IgD-negative memory B cell (primary cell): ENCODE data around the gene GRM1. TPM values are rescaled to one million over a fixed set of nuclear protein-coding genes. Genes with fewer than 3 reads are reported as not detected.

Experiments used
- H3K27ac Mint-ChIP-seq, 3 donors: one replicate each; pipeline ENCODE4 v1.8.0; 2020 to 2022; ENCODE audit warnings: mild to moderate bottlenecking in 3 of 3, mixed read lengths in 3 of 3, moderate library complexity in 1 of 3
- H3K27me3 Mint-ChIP-seq: one replicate; pipeline ENCODE4 v1.8.0; 2021; ENCODE audit warnings: mixed read lengths
- H3K36me3 Mint-ChIP-seq: one replicate; pipeline ENCODE4 v1.8.0; 2020; ENCODE audit warnings: mild to moderate bottlenecking, mixed read lengths
- H3K4me1 Mint-ChIP-seq, 3 donors: one replicate each; pipeline ENCODE4 v1.8.0; 2020 to 2022; ENCODE audit warnings: mixed read lengths in 3 of 3, mild to moderate bottlenecking in 1 of 3
- H3K4me3 Mint-ChIP-seq, 4 donors: one replicate each; pipeline ENCODE4 v1.8.0; 2020 to 2022; ENCODE audit warnings: mild to moderate bottlenecking in 4 of 4, mixed read lengths in 4 of 4, moderate library complexity in 3 of 4
- H3K9me3 Mint-ChIP-seq, 3 donors: one replicate each; pipeline ENCODE4 v1.8.0; 2020 to 2021; ENCODE audit warnings: mixed read lengths in 3 of 3, mild to moderate bottlenecking in 1 of 3
- polyA plus RNA-seq: library from polyadenylated mRNA; unstranded; fragments of 300-500 nt; fragmentation: Illumina TruSeq; gene quantifications from one replicate; pipeline ENCODE4 v1.2.3, GENCODE V29; 2021

Gene GRM1
- polyA plus RNA-seq, 1 donor from 2014 or later = not detected

DNA sequence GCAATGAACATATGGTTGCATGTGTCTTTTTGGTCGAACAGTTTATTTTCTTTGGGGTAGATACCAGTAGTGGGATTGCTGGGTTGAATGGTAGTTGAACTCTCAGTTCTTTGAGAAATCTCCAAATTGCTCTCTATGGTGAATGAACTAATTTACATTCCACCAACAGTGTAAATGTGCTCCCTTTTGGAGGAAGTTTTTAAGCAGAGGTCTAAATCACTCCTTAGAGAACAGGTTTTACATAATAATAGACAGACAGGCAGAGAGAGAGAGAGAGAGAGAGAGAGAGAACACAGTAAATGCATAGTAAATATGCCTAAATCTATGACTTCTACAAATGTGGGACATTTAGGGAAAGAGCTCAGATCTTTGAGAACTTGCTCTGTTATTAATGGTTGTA, 37.6 kb downstream of the GRM1 start:
- H3K27ac Mint-ChIP-seq = no peak overlapping the region
- no peaks in the 10 kb centered on the region for H3K4me1 Mint-ChIP-seq
- H3K4me3 Mint-ChIP-seq = no peak overlapping the region
- H3K9me3 Mint-ChIP-seq = peaks cover 3 to 4% (median 3%) of the 10 kb centered on the region in 3 donors
- H3K36me3 Mint-ChIP-seq = no peaks in the 10 kb centered on the region
- H3K27me3 Mint-ChIP-seq = peaks cover 1% of the 10 kb centered on the region

- no peaks in the 10 kb centered on the region for H3K4me1 Mint-ChIP-seq
- H3K36me3 Mint-ChIP-seq = no peaks in the 10 kb centered on the region
- H3K4me3 Mint-ChIP-seq = no peak overlapping the region
- H3K9me3 Mint-ChIP-seq = no peaks in the 10 kb centered on the region
- H3K27ac Mint-ChIP-seq = no peak overlapping the region
- no peaks in the 10 kb centered on the region for H3K27me3 Mint-ChIP-seq
Measured at GRCh38 chr6:146071781-146072180, 42.9 kb downstream of the GRM1 start.

DNA sequence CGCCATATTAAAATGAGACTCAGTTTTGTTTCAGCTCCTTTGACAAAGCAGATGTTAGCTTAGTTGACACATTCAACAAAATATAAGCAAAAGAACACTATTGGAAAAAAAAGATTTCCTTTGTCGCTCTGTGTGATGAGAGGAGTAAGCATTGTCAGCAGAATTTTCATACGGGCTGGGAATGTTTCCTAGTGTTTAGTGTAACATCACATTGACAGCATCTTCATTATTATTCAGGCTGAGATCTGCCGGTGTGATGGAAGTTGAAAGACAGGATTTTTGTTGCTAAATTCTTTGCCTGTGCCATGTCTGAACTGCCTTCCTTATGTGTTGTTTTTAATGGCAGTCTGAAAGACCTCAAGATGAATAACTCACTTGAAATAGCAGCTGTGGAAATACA, 49.1 kb downstream of the GRM1 start:
- Mint-ChIP-seq H3K36me3 (peaks cover 2% of the 10 kb centered on the region), H3K27me3 (no peaks in the 10 kb centered on the region), H3K9me3 (no peaks in the 10 kb centered on the region), H3K27ac (no peak overlapping the region), H3K4me3 (no peak overlapping the region), H3K4me1 (no peaks in the 10 kb centered on the region)

DNA sequence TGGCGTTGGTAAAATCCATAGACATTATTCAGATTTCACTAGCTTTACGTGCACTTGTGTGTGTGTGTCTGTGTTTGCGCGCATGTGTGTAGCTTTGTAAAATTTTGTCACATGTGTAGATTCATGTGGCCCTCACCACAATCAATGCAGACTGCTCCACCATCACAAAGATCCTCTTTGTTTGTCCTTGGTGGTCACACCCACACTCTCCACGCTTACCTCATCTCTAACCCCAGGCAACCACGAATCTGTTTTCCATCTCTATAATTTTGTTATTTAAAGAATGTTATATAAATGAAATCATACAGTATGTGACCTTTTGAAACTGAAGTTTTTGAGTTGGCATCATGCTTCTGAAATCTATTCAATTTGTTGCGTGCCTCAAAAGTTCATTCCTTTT, 58.5 kb downstream of the GRM1 start:
- Mint-ChIP-seq H3K4me3 (no peak overlapping the region), H3K27ac (no peak overlapping the region), H3K4me1 (no peaks in the 10 kb centered on the region), H3K9me3 (peaks cover 0 to 3% (median 2%) of the 10 kb centered on the region in 3 donors), H3K36me3 (peaks cover 2% of the 10 kb centered on the region), H3K27me3 (no peaks in the 10 kb centered on the region)

GRCh38 chr6:146090474-146090873, 61.6 kb downstream of the GRM1 start:
- Mint-ChIP-seq H3K4me3 (no peak overlapping the region), H3K36me3 (no peaks in the 10 kb centered on the region), H3K27me3 (no peaks in the 10 kb centered on the region), H3K9me3 (peaks cover 0 to 2% (median 0%) of the 10 kb centered on the region in 3 donors), H3K4me1 (no peaks in the 10 kb centered on the region), H3K27ac (no peak overlapping the region)

GRCh38 chr6:146092961-146093686, 64.3 kb downstream of the GRM1 start:
- Mint-ChIP-seq H3K4me1 (no peaks in the 10 kb centered on the region), H3K27me3 (no peaks in the 10 kb centered on the region), H3K4me3 (no peak overlapping the region), H3K36me3 (no peaks in the 10 kb centered on the region), H3K9me3 (peaks cover 0 to 2% (median 0%) of the 10 kb centered on the region in 3 donors), H3K27ac (no peak overlapping the region)

GRCh38 chr6:146095481-146095880, 66.6 kb downstream of the GRM1 start:
- Mint-ChIP-seq H3K27me3 (no peaks in the 10 kb centered on the region), H3K4me3 (no peak overlapping the region), H3K4me1 (no peaks in the 10 kb centered on the region), H3K27ac (no peak overlapping the region), H3K9me3 (peaks cover 0 to 2% (median 0%) of the 10 kb centered on the region in 3 donors), H3K36me3 (no peaks in the 10 kb centered on the region)

GRCh38 chr6:146097586-146097985, 68.7 kb downstream of the GRM1 start:
- no peaks in the 10 kb centered on the region for H3K27me3 Mint-ChIP-seq
- H3K9me3 Mint-ChIP-seq = no peaks in the 10 kb centered on the region
- no peaks in the 10 kb centered on the region for H3K36me3 Mint-ChIP-seq
- H3K27ac Mint-ChIP-seq = no peak overlapping the region
- H3K4me1 Mint-ChIP-seq = no peaks in the 10 kb centered on the region
- H3K4me3 Mint-ChIP-seq = no peak overlapping the region

DNA sequence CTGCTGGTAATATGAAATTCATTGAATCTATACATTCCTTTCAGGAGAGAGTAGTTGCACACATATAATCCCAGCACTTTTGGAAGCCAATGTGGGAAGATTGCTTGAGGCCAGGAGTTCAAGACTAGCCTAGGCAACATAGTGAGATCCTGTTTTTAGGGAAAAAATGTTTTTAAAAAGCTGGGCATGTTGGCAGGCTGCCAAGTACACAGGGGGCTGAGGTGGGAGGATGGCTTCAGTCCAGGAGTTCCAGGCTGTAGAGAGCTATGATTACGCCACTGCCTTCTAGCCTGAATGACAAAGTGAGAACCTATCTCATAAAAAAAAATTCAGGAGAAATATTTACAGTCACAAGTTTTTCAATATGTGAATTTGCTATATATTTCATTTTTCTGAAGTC, 71.9 kb downstream of the GRM1 start:
- H3K27me3 Mint-ChIP-seq = no peaks in the 10 kb centered on the region
- peaks cover 3% of the 10 kb centered on the region for H3K36me3 Mint-ChIP-seq
- peaks cover 0 to 2% (median 1%) of the 10 kb centered on the region in 3 donors for H3K9me3 Mint-ChIP-seq
- H3K4me3 Mint-ChIP-seq = no peak overlapping the region
- no peaks in the 10 kb centered on the region for H3K4me1 Mint-ChIP-seq
- H3K27ac Mint-ChIP-seq = no peak overlapping the region

- H3K4me1 Mint-ChIP-seq = no peaks in the 10 kb centered on the region
- H3K27me3 Mint-ChIP-seq = no peaks in the 10 kb centered on the region
- no peak overlapping the region for H3K4me3 Mint-ChIP-seq
- peaks cover 3% of the 10 kb centered on the region for H3K36me3 Mint-ChIP-seq
- no peak overlapping the region for H3K27ac Mint-ChIP-seq
- peaks cover 1 to 3% (median 2%) of the 10 kb centered on the region in 3 donors for H3K9me3 Mint-ChIP-seq
Measured at GRCh38 chr6:146103416-146104072, 74.7 kb downstream of the GRM1 start.

DNA sequence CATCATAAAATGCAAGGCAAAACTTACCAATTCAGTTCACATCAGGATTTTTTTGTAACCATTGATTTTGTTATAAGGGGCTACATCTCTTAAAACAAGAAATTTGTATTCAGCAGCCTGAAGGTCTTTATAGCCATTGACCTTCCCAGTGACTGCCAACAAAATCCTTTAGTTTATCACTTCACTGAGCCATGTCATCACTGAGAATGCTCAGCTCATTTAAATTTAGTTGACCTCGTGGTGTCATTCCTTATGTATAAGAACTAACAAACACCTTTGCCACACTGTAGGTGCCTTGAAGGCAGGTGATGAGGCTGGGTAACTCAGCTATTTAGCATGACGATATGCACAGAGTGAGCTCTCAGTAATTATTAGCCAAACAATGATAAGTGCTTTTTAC, 77.7 kb downstream of the GRM1 start:
- H3K4me1 Mint-ChIP-seq = no peaks in the 10 kb centered on the region
- no peak overlapping the region for H3K4me3 Mint-ChIP-seq
- peaks cover 3 to 9% (median 6%) of the 10 kb centered on the region in 3 donors for H3K9me3 Mint-ChIP-seq
- H3K27me3 Mint-ChIP-seq = no peaks in the 10 kb centered on the region
- peaks cover 3% of the 10 kb centered on the region for H3K36me3 Mint-ChIP-seq
- H3K27ac Mint-ChIP-seq = no peak overlapping the region

DNA sequence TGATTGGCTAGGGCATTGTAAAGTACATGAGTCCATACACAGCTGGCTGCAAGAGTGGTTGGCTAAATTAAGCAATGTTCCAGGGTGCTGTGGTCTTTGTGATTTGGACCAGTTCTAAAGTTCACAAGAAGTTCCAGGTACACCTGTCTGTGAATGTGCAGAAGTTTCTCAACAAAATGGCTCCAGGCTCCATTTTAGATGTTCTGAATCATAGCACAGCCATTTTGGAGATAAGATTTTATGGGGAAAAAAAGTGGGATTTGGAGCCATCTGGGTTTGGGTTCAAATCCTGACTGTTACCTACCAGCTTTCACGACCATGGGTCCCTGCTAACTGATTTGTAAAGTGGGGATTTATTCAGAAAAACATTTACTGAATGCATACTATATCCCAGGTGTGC, 82.1 kb downstream of the GRM1 start:
- Mint-ChIP-seq H3K9me3 (peaks cover 2 to 6% (median 6%) of the 10 kb centered on the region in 3 donors), H3K4me3 (no peak overlapping the region), H3K27ac (no peak overlapping the region), H3K27me3 (no peaks in the 10 kb centered on the region), H3K4me1 (no peaks in the 10 kb centered on the region), H3K36me3 (no peaks in the 10 kb centered on the region)

GRCh38 chr6:146111881-146112450, 83.1 kb downstream of the GRM1 start:
- H3K4me3 Mint-ChIP-seq = no peak overlapping the region
- H3K4me1 Mint-ChIP-seq = no peaks in the 10 kb centered on the region
- H3K27me3 Mint-ChIP-seq = no peaks in the 10 kb centered on the region
- no peaks in the 10 kb centered on the region for H3K36me3 Mint-ChIP-seq
- H3K27ac Mint-ChIP-seq = no peak overlapping the region
- peaks cover 2 to 6% (median 6%) of the 10 kb centered on the region in 3 donors for H3K9me3 Mint-ChIP-seq

DNA sequence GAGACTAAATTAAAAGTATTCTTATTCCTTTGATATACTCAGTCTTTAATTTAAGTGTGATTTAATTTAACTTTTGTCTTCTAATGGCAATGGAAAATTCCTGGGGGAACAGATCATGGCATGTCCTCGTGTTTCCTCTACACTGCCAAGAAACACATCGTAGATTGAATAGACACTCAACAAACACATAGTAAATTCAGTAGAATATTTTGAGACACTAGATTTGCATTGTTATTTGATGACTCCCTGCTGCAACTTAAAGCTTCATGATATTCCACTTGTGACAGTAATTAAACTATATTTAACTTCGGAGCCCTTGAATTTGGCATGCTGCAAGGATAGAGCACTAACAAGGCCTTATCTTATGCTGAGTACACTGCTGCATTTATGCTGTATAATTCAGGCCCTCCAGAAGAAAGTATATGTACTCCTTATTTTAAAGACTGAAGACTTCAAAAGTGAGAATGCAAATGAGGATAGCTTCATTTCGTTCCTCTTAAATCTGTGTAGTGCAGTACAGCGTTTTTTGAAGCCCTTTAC, 84.3 kb downstream of the GRM1 start:
- Mint-ChIP-seq H3K4me3 (no peak overlapping the region), H3K4me1 (no peaks in the 10 kb centered on the region), H3K36me3 (no peaks in the 10 kb centered on the region), H3K9me3 (peaks cover 2 to 6% (median 6%) of the 10 kb centered on the region in 3 donors), H3K27ac (no peak overlapping the region), H3K27me3 (no peaks in the 10 kb centered on the region)

GRCh38 chr6:146123616-146124015, 94.8 kb downstream of the GRM1 start:
- Mint-ChIP-seq H3K27me3 (no peaks in the 10 kb centered on the region), H3K36me3 (no peaks in the 10 kb centered on the region), H3K27ac (no peak overlapping the region), H3K9me3 (peaks cover 0 to 3% (median 0%) of the 10 kb centered on the region in 3 donors), H3K4me1 (peaks cover 0 to 1% (median 0%) of the 10 kb centered on the region in 3 donors), H3K4me3 (no peak overlapping the region)
